Measurements from ENCODE around the gene KDM7A. TPM values are rescaled to one million over a fixed set of nuclear protein-coding genes. Genes with fewer than 3 reads are reported as not detected.

Gene KDM7A
- total and polyA plus RNA-seq, 8 donors, result 2.3 to 49.8 (median 17.9) TPM

GRCh38 chr7:140096459-140096858, 80.3 kb downstream of the KDM7A start:
- no peaks in the 10 kb centered on the region for H3K27me3 ChIP-seq
- intact Hi-C loops (cut with DNase I; ENCODE audit: low total_unique reads), result no loop called here
- no peak overlapping the region for H3K4me3 ChIP-seq
- no peak for DNase-seq
- WGBS, 5 donors, result 83 to 85% (median 84%) methylated on average over 4 of the region's 4 CpGs
- no peak overlapping the region for H3K27ac ChIP-seq
- TF ChIP-seq CTCF (IDR thresholded peaks at IDR 0.05), result no peak
- TF ChIP-seq POLR2A (IDR thresholded peaks at IDR 0.05), result no peak
- no peak for TF ChIP-seq EP300 (IDR thresholded peaks at IDR 0.05)
- peaks cover 73 to 99% (median 98%) of the 10 kb centered on the region in 4 donors for H3K36me3 ChIP-seq
- H3K9me3 ChIP-seq, result no peaks in the 10 kb centered on the region
- H3K4me1 ChIP-seq, result no peaks in the 10 kb centered on the region

- Histone ChIP-seq H3K4me3 (no peak overlapping the region), H3K27me3 (no peaks in the 10 kb centered on the region), H3K27ac (no peak overlapping the region), H3K9me3 (no peaks in the 10 kb centered on the region), H3K36me3 (peaks cover 58 to 100% (median 95%) of the 10 kb centered on the region in 4 donors), H3K4me1 (no peaks in the 10 kb centered on the region)
- no peak for TF ChIP-seq POLR2AphosphoS5 (IDR thresholded peaks at IDR 0.05)
- TF ChIP-seq CTCF (IDR thresholded peaks at IDR 0.05), result no peak
- TF ChIP-seq POLR2A (IDR thresholded peaks at IDR 0.05), result no peak
- no peak for TF ChIP-seq EP300 (IDR thresholded peaks at IDR 0.05)
- no peak for DNase-seq
- WGBS, 5 donors, result 64 to 85% (median 73%) methylated on average over 1 of the region's 1 CpG
- intact Hi-C loops (cut with DNase I; ENCODE audit: low total_unique reads), result no loop called here
Observed at GRCh38 chr7:140093375-140093774, 83.4 kb downstream of the KDM7A start.

- no peak for DNase-seq
- H3K36me3 ChIP-seq, result peaks cover 0 to 43% (median 27%) of the 10 kb centered on the region in 4 donors
- H3K4me1 ChIP-seq, result no peaks in the 10 kb centered on the region
- no peaks in the 10 kb centered on the region for H3K27me3 ChIP-seq
- 78 to 93% (median 87%) methylated on average over 2 of the region's 2 CpGs for whole genome bisulfite sequencing, 5 donors
- H3K27ac ChIP-seq, result no peak overlapping the region
- intact Hi-C loops (cut with DNase I; ENCODE audit: low total_unique reads), result no loop called here
- H3K9me3 ChIP-seq, result no peaks in the 10 kb centered on the region
- no peak overlapping the region for H3K4me3 ChIP-seq
- no peak for TF ChIP-seq POLR2AphosphoS5 (IDR thresholded peaks at IDR 0.05)
- TF ChIP-seq CTCF (IDR thresholded peaks at IDR 0.05), result no peak
- no peak for TF ChIP-seq POLR2A (IDR thresholded peaks at IDR 0.05)
- TF ChIP-seq EP300 (IDR thresholded peaks at IDR 0.05), result no peak
Observed at GRCh38 chr7:140085447-140085846, 91.3 kb downstream of the KDM7A start.

GRCh38 chr7:140084972-140085371, 91.8 kb downstream of the KDM7A start:
- WGBS, 5 donors, result 61 to 74% (median 67%) methylated on average over 8 of the region's 8 CpGs
- intact Hi-C loops (cut with DNase I; ENCODE audit: low total_unique reads), result no loop called here
- no peaks in the 10 kb centered on the region for H3K9me3 ChIP-seq
- TF ChIP-seq POLR2A (IDR thresholded peaks at IDR 0.05) (no peak), EP300 (IDR thresholded peaks at IDR 0.05) (no peak), POLR2AphosphoS5 (IDR thresholded peaks at IDR 0.05) (no peak), CTCF (IDR thresholded peaks at IDR 0.05) (no peak)
- H3K27ac ChIP-seq, result no peak overlapping the region
- H3K36me3 ChIP-seq, result peaks cover 0 to 38% (median 23%) of the 10 kb centered on the region in 4 donors
- H3K4me3 ChIP-seq, result no peak overlapping the region
- H3K27me3 ChIP-seq, result no peaks in the 10 kb centered on the region
- H3K4me1 ChIP-seq, result no peaks in the 10 kb centered on the region
- no peak for DNase-seq
